Breast epithelium (tissue), 4 donors: ENCODE results near the gene CCM2L. TPM values are rescaled to one million over a fixed set of nuclear protein-coding genes. Genes with fewer than 3 reads are reported as not detected.

Source experiments
- DNase-seq, 2 donors: peaks; one replicate each; pipeline ENCODE4 v3.0.0-alpha.2; 2019; ENCODE audit warnings: low spot score in 2 of 2
- H3K27ac ChIP-seq, 2 donors: fragments of 200-600 bp; sonication (generic) in 1 of 2; one replicate each; pipeline ENCODE4 v1.5.1; 2016 to 2019; ENCODE audit warnings: mild to moderate bottlenecking in 1 of 2
- H3K27me3 ChIP-seq, 2 donors: fragments of 200-600 bp; sonication (generic) in 1 of 2; one replicate each; pipeline versions ENCODE4 v1.5.1 to v1.6.0; 2017 to 2019; ENCODE audit warnings: control low read depth in 1 of 2, mild to moderate bottlenecking in 1 of 2
- H3K36me3 ChIP-seq: fragments of 200-600 bp; one replicate; pipeline ENCODE4 v1.5.1; 2019
- H3K4me1 ChIP-seq, 2 donors: fragments of 200-600 bp; sonication (generic); one replicate each; pipeline ENCODE4 v1.5.1; 2016 to 2019; ENCODE audit warnings: control low read depth in 1 of 2
- H3K4me3 ChIP-seq, 3 donors: fragments of 200-600 bp; sonication (generic); 1 replicate in 2 of 3; 2 replicates in 1 of 3; pipeline ENCODE4 v1.5.1; 2016 to 2019; ENCODE audit warnings: mild to moderate bottlenecking in 3 of 3, moderate library complexity in 2 of 3
- H3K9me3 ChIP-seq, 2 donors: fragments of 200-600 bp; sonication (generic) in 1 of 2; one replicate each; pipeline ENCODE4 v1.5.1; 2016 to 2019; ENCODE audit warnings: control low read depth in 1 of 2
- CTCF ChIP-seq, 3 donors: fragments of 450-650 bp; IDR thresholded peaks; one replicate each; pipeline ENCODE4 v1.5.1; 2016 to 2017; ENCODE audit warnings: antibody characterized with exemption in 3 of 3, mild to moderate bottlenecking in 3 of 3, moderate library complexity in 3 of 3
- POLR2A ChIP-seq: fragments of 450-650 bp; IDR thresholded peaks from one replicate; pipeline ENCODE4 v1.6.1; 2016; ENCODE audit warnings: antibody characterized with exemption, mild to moderate bottlenecking, moderate library complexity
- POLR2AphosphoS5 ChIP-seq, 3 donors: sonication (generic); formaldehyde crosslinking; IDR thresholded peaks; one replicate each; pipeline ENCODE4 v1.6.1; 2017; ENCODE audit warnings: antibody characterized with exemption in 3 of 3
- intact Hi-C: fragments of 100-400 bp; cut with DNase I; formaldehyde crosslinking; loops from one replicate; pipeline ENCODE4 v1.15.1; 2023; ENCODE audit warnings: low total_unique reads
- total RNA-seq, 3 donors: library from RNA; depleted of rRNA; stranded (reverse); fragments of >200 nt; gene quantifications; one replicate each; pipeline ENCODE4 v1.1.0, GENCODE V29; 2016

CCM2L gene
- total RNA-seq, 3 donors from 2014 or later = 2.8 to 9.2 (median 4.6) TPM

DNA sequence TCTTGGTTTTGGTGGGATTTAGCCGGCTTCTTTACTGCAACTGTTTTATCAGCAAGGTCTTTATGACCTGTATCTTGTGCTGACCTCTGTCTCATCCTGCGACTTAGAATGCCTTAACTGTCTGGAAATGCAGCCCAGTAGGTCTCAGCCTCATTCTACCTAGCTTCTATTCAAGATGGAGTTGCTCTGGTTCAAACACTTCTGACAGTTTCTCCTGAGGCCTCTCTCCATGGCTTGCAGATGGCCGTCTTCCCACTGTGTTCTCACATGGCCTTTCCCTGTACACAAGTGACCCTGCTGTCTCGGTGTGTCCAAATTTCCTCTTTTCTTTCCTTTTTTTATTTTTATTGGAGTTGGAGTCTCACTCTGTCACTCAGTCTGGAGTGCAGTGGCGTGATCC, 4.2 kb upstream of the CCM2L start:
- no peak for DNase-seq
- H3K27me3 ChIP-seq = peaks cover 0 to 12% of the 10 kb centered on the region in 2 donors
- no peak overlapping the region for H3K27ac ChIP-seq
- no peaks in the 10 kb centered on the region for H3K4me1 ChIP-seq
- H3K36me3 ChIP-seq = no peaks in the 10 kb centered on the region
- no peak for TF ChIP-seq CTCF (IDR thresholded peaks at IDR 0.05)
- TF ChIP-seq POLR2A = no peak
- TF ChIP-seq POLR2AphosphoS5 (IDR thresholded peaks at IDR 0.05) = no peak
- intact Hi-C loops = no loop called here
- H3K4me3 ChIP-seq = no peak overlapping the region
- no peaks in the 10 kb centered on the region for H3K9me3 ChIP-seq

- H3K27ac ChIP-seq = peak overlapping the region in 1 of 2 donors; percentile 25
- no peaks in the 10 kb centered on the region for H3K36me3 ChIP-seq
- intact Hi-C loops = no loop called here
- peaks cover 0 to 17% of the 10 kb centered on the region in 2 donors for H3K27me3 ChIP-seq
- no peak for DNase-seq
- no peaks in the 10 kb centered on the region for H3K4me1 ChIP-seq
- TF ChIP-seq CTCF (IDR thresholded peaks at IDR 0.05) (no peak), POLR2AphosphoS5 (IDR thresholded peaks at IDR 0.05) (no peak), POLR2A (no peak)
- H3K4me3 ChIP-seq = no peak overlapping the region
- H3K9me3 ChIP-seq = no peaks in the 10 kb centered on the region
Measured at GRCh38 chr20:32006841-32007786, 3.1 kb upstream of the CCM2L start.

GRCh38 chr20:32007787-32008616, 2.2 kb upstream of the CCM2L start:
- H3K27ac ChIP-seq = peak overlapping the region in 1 of 2 donors; percentile 43
- no peaks in the 10 kb centered on the region for H3K36me3 ChIP-seq
- no peaks in the 10 kb centered on the region for H3K9me3 ChIP-seq
- H3K4me3 ChIP-seq = no peak overlapping the region
- H3K27me3 ChIP-seq = peaks cover 0 to 21% of the 10 kb centered on the region in 2 donors
- no peaks in the 10 kb centered on the region for H3K4me1 ChIP-seq
- intact Hi-C loops = no loop called here
- DNase-seq = no peak
- no peak for TF ChIP-seq POLR2AphosphoS5 (IDR thresholded peaks at IDR 0.05)
- no peak for TF ChIP-seq POLR2A
- TF ChIP-seq CTCF (IDR thresholded peaks at IDR 0.05) = no peak

GRCh38 chr20:32009564-32009963, 674 bp upstream of the CCM2L start:
- intact Hi-C loops = no loop called here
- peak overlapping the region in 1 of 2 donors; percentile 69 for H3K27ac ChIP-seq

More at GRCh38 chr20:32009564-32009963, 674 bp upstream of the CCM2L start:
- Histone ChIP-seq H3K4me1 (no peaks in the 10 kb centered on the region), H3K27me3 (peaks cover 0 to 21% of the 10 kb centered on the region in 2 donors), H3K9me3 (no peaks in the 10 kb centered on the region), H3K4me3 (no peak overlapping the region), H3K36me3 (no peaks in the 10 kb centered on the region)
- TF ChIP-seq POLR2A (no peak), CTCF (IDR thresholded peaks at IDR 0.05) (no peak), POLR2AphosphoS5 (IDR thresholded peaks at IDR 0.05) (no peak)
- no peak for DNase-seq
